Measurements from ENCODE around the gene GPR137.

DNA sequence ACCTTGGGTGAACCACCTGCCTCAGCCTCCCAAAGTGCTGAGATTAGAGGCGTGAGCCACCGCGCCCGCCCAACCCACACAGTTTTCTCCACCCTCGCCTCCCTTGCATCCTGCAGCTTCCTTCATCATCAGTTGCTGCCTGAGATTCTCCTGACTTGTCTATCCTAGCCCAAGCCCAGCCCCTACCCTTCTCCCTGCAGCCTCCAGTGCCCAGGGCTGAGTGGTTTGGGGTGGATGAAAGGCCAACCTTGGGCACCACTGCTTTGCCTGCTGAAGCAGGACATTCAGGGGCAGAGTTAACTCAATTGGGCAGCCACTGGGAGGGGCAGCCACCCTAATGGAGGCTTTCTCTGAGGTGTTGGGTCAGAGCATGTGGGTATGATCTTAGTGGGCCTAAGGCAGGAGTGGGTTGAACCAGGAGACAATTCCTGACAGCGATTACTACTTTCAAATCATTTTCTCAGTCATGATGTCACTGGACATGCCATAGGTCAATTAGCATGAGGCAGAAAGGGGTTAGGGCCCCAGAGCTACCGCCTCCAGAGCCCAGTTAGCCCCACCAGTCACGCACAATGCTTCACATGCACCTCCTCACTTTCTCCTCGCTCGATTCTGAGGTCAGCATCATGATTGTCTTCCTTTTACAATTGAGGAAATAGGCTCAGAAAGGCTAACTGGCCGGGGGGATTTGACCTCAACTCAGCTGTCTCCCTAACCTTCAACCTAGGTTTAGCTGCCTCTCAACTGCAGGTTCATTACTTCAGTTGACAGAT, 45.8 kb upstream of the GPR137 start:
- TF ChIP-seq, protein P1, sequence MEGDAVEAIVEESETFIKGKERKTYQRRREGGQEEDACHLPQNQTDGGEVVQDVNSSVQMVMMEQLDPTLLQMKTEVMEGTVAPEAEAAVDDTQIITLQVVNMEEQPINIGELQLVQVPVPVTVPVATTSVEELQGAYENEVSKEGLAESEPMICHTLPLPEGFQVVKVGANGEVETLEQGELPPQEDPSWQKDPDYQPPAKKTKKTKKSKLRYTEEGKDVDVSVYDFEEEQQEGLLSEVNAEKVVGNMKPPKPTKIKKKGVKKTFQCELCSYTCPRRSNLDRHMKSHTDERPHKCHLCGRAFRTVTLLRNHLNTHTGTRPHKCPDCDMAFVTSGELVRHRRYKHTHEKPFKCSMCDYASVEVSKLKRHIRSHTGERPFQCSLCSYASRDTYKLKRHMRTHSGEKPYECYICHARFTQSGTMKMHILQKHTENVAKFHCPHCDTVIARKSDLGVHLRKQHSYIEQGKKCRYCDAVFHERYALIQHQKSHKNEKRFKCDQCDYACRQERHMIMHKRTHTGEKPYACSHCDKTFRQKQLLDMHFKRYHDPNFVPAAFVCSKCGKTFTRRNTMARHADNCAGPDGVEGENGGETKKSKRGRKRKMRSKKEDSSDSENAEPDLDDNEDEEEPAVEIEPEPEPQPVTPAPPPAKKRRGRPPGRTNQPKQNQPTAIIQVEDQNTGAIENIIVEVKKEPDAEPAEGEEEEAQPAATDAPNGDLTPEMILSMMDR (IDR thresholded peaks at IDR 0.05) = no peak
- TF ChIP-seq POLR2A (IDR thresholded peaks at IDR 0.05) (no peak), EP300 (IDR thresholded peaks at IDR 0.05) (no peak)

Data from tibial nerve (tissue), 4 donors.